BJ (cell line): Measurements from ENCODE around the gene SNX27. TPM values are rescaled to one million over a fixed set of nuclear protein-coding genes. Genes with fewer than 3 reads are reported as not detected.

ENCODE experiments used
- CTCF ChIA-PET: fragments of 350-600 bp; formaldehyde crosslinking; extraction: SDS; loops from one replicate; lab custom pipeline; 2021; ENCODE audit warnings: antibody characterized with exemption, inconsistent platforms; lab: Yijun Ruan, JAX
- POLR2A ChIA-PET: fragments of 300-600 bp; sonication (Branson Sonifier 250); formaldehyde crosslinking; extraction: SDS; loops from one replicate; lab custom pipeline; 2021; ENCODE audit warnings: antibody characterized with exemption; lab: Charles Lee
- DNase-seq: peaks from one replicate; pipeline ENCODE4 v3.0.0-alpha.2; 2011; ENCODE audit warnings: low read depth
- H3K27me3 ChIP-seq: 2 replicates; pipeline ENCODE4 v1.6.0; 2011; ENCODE audit warnings: low read length; ENCODE audit not compliant: control insufficient read depth, insufficient read depth
- H3K36me3 ChIP-seq: 2 replicates; pipeline ENCODE4 v1.5.1; 2011; ENCODE audit warnings: low read length; ENCODE audit not compliant: control insufficient read depth, insufficient read depth
- H3K4me3 ChIP-seq: 2 replicates; pipeline ENCODE4 v1.5.1; 2011; ENCODE audit warnings: low read depth, mild to moderate bottlenecking, control low read depth, low read length
- CTCF ChIP-seq: IDR thresholded peaks from 2 replicates; pipeline ENCODE4 v1.5.1; 2011; ENCODE audit warnings: low read depth, mild to moderate bottlenecking, control low read depth, inconsistent platforms, low read length, moderate library complexity; ENCODE audit not compliant: insufficient read depth
- polyA plus RNA-seq: library from polyadenylated mRNA; depleted of rRNA; stranded (reverse); fragments of >200 nt; gene quantifications from 2 replicates; pipeline ENCODE4 v1.2.3, GENCODE V29; 2011

Gene SNX27
- polyA plus RNA-seq, 1 experiment = 7.0 TPM

GRCh38 chr1:151693057-151693651, 81.3 kb downstream of the SNX27 start:
- ChIA-PET POLR2A (interaction anchor here (0.7 kb wide), 1 partner anchor 469 kb away, joined by 11 read pairs; no protein-coding TSS in a partner anchor), CTCF (interaction anchor here (0.6 to 2.9 kb wide), 12 partner anchors 10 to 308 kb away, joined by 3 to 17 read pairs (median 4); partner anchors contain the start of gene RIIAD1)
- TF ChIP-seq CTCF = peak; percentile 74
- Histone ChIP-seq H3K4me3 (no peak overlapping the region), H3K36me3 (peaks cover 4% of the 10 kb centered on the region), H3K27me3 (no peaks in the 10 kb centered on the region)
- DNase-seq = no peak

- TF ChIP-seq CTCF = no peak
- CTCF ChIA-PET = no interaction called here
These were observed 89.7 kb downstream of the SNX27 start for GRCh38 chr1:151701515-151701914.

DNA sequence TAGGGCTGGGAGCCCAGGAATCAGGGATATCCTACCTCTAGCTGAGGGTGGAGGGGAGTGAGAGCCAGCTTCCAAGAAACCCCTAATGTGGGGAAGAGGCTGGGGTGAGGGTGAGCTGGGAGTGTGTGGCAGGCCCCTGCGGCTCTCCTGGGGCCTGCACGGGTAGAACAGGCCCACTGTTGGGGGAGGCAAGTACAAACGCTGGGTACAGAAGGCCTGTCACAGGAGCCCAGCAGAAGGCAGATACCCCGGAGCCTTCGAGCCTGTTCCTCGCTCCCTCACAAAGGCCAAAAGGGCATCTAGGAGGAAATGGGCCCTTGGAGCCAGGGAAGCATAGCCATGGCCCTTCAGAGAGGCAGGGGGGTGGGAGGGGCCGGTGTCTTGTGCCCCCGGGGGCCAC, 91.1 kb downstream of the SNX27 start:
- DNase-seq = no peak
- ChIA-PET CTCF (no interaction called here), POLR2A (no interaction called here)
- Histone ChIP-seq H3K27me3 (no peaks in the 10 kb centered on the region), H3K4me3 (no peak overlapping the region), H3K36me3 (peaks cover 4% of the 10 kb centered on the region; the same call in 1 of the 2 replicates)
- TF ChIP-seq CTCF = no peak

More at GRCh38 chr1:151701515-151701914, 89.7 kb downstream of the SNX27 start:
- no peak overlapping the region for H3K4me3 ChIP-seq
- DNase-seq = no peak
- POLR2A ChIA-PET = no interaction called here
- peaks cover 4% of the 10 kb centered on the region for H3K36me3 ChIP-seq
- no peaks in the 10 kb centered on the region for H3K27me3 ChIP-seq

DNA sequence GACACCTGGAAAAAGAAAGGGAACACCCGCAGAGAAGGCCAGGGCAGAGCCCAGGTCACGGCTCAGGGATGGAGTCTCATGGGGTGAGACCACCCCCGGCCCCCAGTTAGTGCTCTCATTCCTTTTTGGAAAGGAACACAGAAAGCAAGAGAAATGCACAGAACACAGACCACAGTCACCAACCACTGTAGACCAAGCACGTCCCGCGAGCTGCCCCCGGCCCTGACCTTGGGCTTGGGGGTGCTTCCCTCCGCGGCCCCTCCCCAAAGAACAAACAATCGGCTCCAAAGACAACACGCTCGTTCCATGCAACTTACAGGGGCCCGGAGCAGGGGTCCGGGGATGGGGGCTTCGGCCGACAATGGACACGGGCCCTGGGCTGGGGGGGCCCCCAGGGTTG, 92.0 kb downstream of the SNX27 start:
- TF ChIP-seq CTCF = no peak
- DNase-seq = no peak
- ChIA-PET POLR2A (no interaction called here), CTCF (no interaction called here)
- Histone ChIP-seq H3K27me3 (no peaks in the 10 kb centered on the region), H3K4me3 (no peak overlapping the region), H3K36me3 (peaks cover 4% of the 10 kb centered on the region; the same call in 1 of the 2 replicates)

DNA sequence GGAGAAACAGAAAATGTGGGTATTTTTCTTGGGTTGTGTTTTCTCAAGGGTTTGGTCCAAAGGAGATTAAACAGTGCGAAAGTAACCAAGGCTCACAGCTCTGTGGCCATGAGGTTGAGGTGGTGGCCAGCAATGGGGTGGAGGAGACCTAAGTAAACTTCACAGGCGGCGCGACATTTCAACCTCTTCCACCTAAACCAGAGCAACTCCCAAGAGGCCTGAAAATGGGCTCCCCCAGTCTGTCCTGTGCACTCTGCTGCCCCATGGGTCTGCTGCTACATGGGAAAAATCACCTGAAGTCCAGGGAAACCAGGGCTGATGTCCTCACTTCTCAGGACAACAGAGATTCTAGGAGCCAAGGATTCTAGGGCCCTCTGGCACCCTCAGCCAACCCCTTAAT, 92.4 kb downstream of the SNX27 start:
- Histone ChIP-seq H3K27me3 (no peaks in the 10 kb centered on the region), H3K36me3 (peaks cover 4% of the 10 kb centered on the region; the same call in 1 of the 2 replicates), H3K4me3 (no peak overlapping the region)
- ChIA-PET CTCF (no interaction called here), POLR2A (no interaction called here)
- DNase-seq = no peak
- no peak for TF ChIP-seq CTCF
